Upper lobe of right lung (tissue), 1 donor: ENCODE data around the gene THBS2. TPM values are rescaled to one million over a fixed set of nuclear protein-coding genes. Genes with fewer than 3 reads are reported as not detected.
A peak's percentile ranks its signal among the peaks of the same experiment; 100 is the strongest.

ENCODE experiments used
- ATAC-seq: fragments of 200-7000 bp; cut with Tn5 transposase; one replicate; pipeline ENCODE4 v1.9.1; 2020; ENCODE audit warnings: mild to moderate bottlenecking, moderate library complexity
- DNase-seq: peaks from one replicate; pipeline ENCODE4 v3.0.0-alpha.2; 2020
- H3K27ac ChIP-seq: fragments of 200-600 bp; one replicate; pipeline ENCODE4 v1.8.0; 2022
- H3K27me3 ChIP-seq: fragments of 200-600 bp; one replicate; pipeline ENCODE4 v1.8.0; 2022; ENCODE audit warnings: mild to moderate bottlenecking
- H3K36me3 ChIP-seq: fragments of 200-600 bp; one replicate; pipeline ENCODE4 v1.8.0; 2022
- H3K4me1 ChIP-seq: fragments of 200-600 bp; one replicate; pipeline ENCODE4 v1.8.0; 2022
- H3K4me3 ChIP-seq: fragments of 200-600 bp; one replicate; pipeline ENCODE4 v1.8.0; 2022; ENCODE audit warnings: mild to moderate bottlenecking
- H3K9me3 ChIP-seq: fragments of 200-600 bp; one replicate; pipeline ENCODE4 v1.8.0; 2022
- CTCF ChIP-seq: fragments of 200-600 bp; IDR thresholded peaks from one replicate; pipeline ENCODE4 v1.8.0; 2022; ENCODE audit warnings: antibody characterized with exemption
- intact Hi-C: fragments of 100-400 bp; cut with DNase I; formaldehyde crosslinking; loops from one replicate; pipeline ENCODE4 v1.11.0; 2022
- total RNA-seq: library from RNA; stranded (reverse); fragmentation: NEBNext Ultra II Directional; extraction: Animal tissue kit (Norgen Biotek cat#: 25700); gene quantifications from one replicate; pipeline ENCODE4 v1.2.1, GENCODE V29; 2021
- donor health status: DM: no; HTN: yes; CAD: no; lungs with severe emphysema.

The THBS2 gene
- total RNA-seq, 1 donor from 2014 or later, result 23.7 TPM

GRCh38 chr6:169296170-169296569 is 42.5 kb upstream of the THBS2 start:
- no peaks in the 10 kb centered on the region for H3K27me3 ChIP-seq
- H3K4me1 ChIP-seq, result no peaks in the 10 kb centered on the region
- H3K9me3 ChIP-seq, result no peaks in the 10 kb centered on the region
- no peak overlapping the region for H3K4me3 ChIP-seq
- TF ChIP-seq CTCF, result no peak
- no peak for DNase-seq
- ATAC-seq, result no peak
- no peak overlapping the region for H3K27ac ChIP-seq
- intact Hi-C loops, result no loop called here
- no peaks in the 10 kb centered on the region for H3K36me3 ChIP-seq

GRCh38 chr6:169293196-169293595 is 39.5 kb upstream of the THBS2 start:
- ATAC-seq (no peak), DNase-seq (no peak)
- H3K4me1 ChIP-seq, result no peaks in the 10 kb centered on the region
- H3K27me3 ChIP-seq, result no peaks in the 10 kb centered on the region
- H3K4me3 ChIP-seq, result no peak overlapping the region
- H3K27ac ChIP-seq, result no peak overlapping the region
- no peaks in the 10 kb centered on the region for H3K36me3 ChIP-seq
- intact Hi-C loops, result no loop called here
- no peaks in the 10 kb centered on the region for H3K9me3 ChIP-seq
- no peak for TF ChIP-seq CTCF

DNA sequence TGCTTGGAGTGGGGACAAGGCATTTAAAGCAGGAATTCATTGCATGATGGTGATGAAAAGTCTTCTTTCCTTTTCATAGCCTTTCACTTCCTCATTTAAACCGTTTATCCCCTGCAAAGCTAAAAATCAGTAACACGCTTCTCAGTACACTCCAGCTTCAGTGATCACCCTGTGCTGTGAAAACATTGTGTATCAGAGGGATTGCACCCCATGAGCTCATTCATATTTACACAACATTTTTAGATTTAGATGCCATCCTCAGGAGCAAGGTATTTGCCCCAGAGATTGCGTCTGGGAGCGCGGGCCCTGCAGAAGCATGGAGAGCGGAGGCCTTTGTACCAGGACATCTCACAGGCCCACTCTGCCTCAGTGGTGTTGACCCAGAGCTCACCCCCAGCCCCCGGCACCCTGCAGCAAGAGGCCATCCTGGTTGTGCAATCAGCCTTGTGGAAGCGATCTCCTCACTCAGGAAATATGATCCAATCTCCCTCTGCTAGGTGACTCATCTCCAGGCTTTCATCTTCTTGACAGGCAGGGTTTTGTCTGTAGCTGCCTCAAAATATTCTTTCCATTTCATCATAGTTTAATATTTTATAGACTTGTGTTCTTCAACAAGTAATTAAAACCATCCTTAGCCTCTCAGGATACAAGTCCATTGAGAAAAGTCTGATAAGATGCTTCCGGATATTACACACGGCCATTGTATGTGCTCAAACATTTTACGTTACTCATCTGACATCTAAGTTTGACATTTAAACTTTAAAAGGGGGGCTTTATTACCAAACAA is 38.9 kb upstream of the THBS2 start:
- Histone ChIP-seq H3K36me3 (no peaks in the 10 kb centered on the region), H3K27ac (no peak overlapping the region), H3K27me3 (no peaks in the 10 kb centered on the region), H3K4me3 (no peak overlapping the region), H3K4me1 (no peaks in the 10 kb centered on the region), H3K9me3 (no peaks in the 10 kb centered on the region)
- ATAC-seq, result peak; percentile 33
- intact Hi-C loops, result no loop called here
- no peak for TF ChIP-seq CTCF
- no peak for DNase-seq

GRCh38 chr6:169291646-169292337 is 38.1 kb upstream of the THBS2 start:
- Histone ChIP-seq H3K27me3 (no peaks in the 10 kb centered on the region), H3K4me3 (no peak overlapping the region), H3K9me3 (no peaks in the 10 kb centered on the region), H3K4me1 (no peaks in the 10 kb centered on the region), H3K27ac (no peak overlapping the region), H3K36me3 (no peaks in the 10 kb centered on the region)
- intact Hi-C loops, result no loop called here
- ATAC-seq (no peak), DNase-seq (no peak)
- TF ChIP-seq CTCF, result no peak

GRCh38 chr6:169291148-169291547 is 37.5 kb upstream of the THBS2 start:
- intact Hi-C loops, result no loop called here
- no peaks in the 10 kb centered on the region for H3K4me1 ChIP-seq
- H3K9me3 ChIP-seq, result no peaks in the 10 kb centered on the region
- ATAC-seq (no peak), DNase-seq (no peak)
- no peak for TF ChIP-seq CTCF
- no peak overlapping the region for H3K4me3 ChIP-seq
- no peak overlapping the region for H3K27ac ChIP-seq
- no peaks in the 10 kb centered on the region for H3K27me3 ChIP-seq
- H3K36me3 ChIP-seq, result no peaks in the 10 kb centered on the region
